Central memory CD4-positive, alpha-beta T cell (primary cell): Measurements from ENCODE around the gene IL23R.
"Not testable (repeated sequence)": the region's sequence is repeated elsewhere in the genome, so short reads cannot be mapped to it uniquely, and the experiment has no call there.

Source experiments
- DNase-seq: peaks from one replicate; pipeline ENCODE4 v3.0.0; 2022

Gene IL23R

GRCh38 chr1:67194209-67194863, 28.1 kb downstream of the IL23R start:
- peak; percentile 69 for DNase-seq

GRCh38 chr1:67200755-67201154, 34.5 kb downstream of the IL23R start:
- no peak for DNase-seq

- no peak for DNase-seq
Observed at GRCh38 chr1:67201891-67202290, 35.6 kb downstream of the IL23R start.

- DNase-seq: no peak
Observed at GRCh38 chr1:67204298-67204980, 38.2 kb downstream of the IL23R start.

- not testable (repeated sequence) for DNase-seq
Observed at GRCh38 chr1:67207398-67207797, 41.1 kb downstream of the IL23R start.

GRCh38 chr1:67208217-67208616, 42.0 kb downstream of the IL23R start:
- DNase-seq: no peak

- no peak for DNase-seq
Observed at GRCh38 chr1:67209521-67209920, 43.3 kb downstream of the IL23R start.

- peak; percentile 49 for DNase-seq
Observed at GRCh38 chr1:67211589-67212563, 45.6 kb downstream of the IL23R start.

GRCh38 chr1:67213164-67213563, 46.9 kb downstream of the IL23R start:
- no peak for DNase-seq

GRCh38 chr1:67213948-67214347, 47.7 kb downstream of the IL23R start:
- no peak for DNase-seq

GRCh38 chr1:67214420-67215174, 48.3 kb downstream of the IL23R start:
- DNase-seq: peak; percentile 29

GRCh38 chr1:67216401-67216800, 50.1 kb downstream of the IL23R start:
- DNase-seq: no peak

- DNase-seq: no peak
Observed at GRCh38 chr1:67217417-67217816, 51.2 kb downstream of the IL23R start.

GRCh38 chr1:67217938-67218337, 51.7 kb downstream of the IL23R start:
- DNase-seq: no peak

GRCh38 chr1:67224856-67225255, 58.6 kb downstream of the IL23R start:
- DNase-seq: no peak

GRCh38 chr1:67226688-67227087, 60.4 kb downstream of the IL23R start:
- no peak for DNase-seq

GRCh38 chr1:67227196-67227595, 60.9 kb downstream of the IL23R start:
- no peak for DNase-seq

GRCh38 chr1:67228791-67229190, 62.5 kb downstream of the IL23R start:
- DNase-seq: no peak

GRCh38 chr1:67230539-67230938, 64.3 kb downstream of the IL23R start:
- DNase-seq: no peak

- DNase-seq: no peak
Observed at GRCh38 chr1:67236277-67236676, 70.0 kb downstream of the IL23R start.

GRCh38 chr1:67239738-67240137, 73.5 kb downstream of the IL23R start:
- no peak for DNase-seq

- no peak for DNase-seq
Observed at GRCh38 chr1:67241200-67241746, 75.0 kb downstream of the IL23R start.
